Measurements from ENCODE around the gene NCS1.
A peak's percentile ranks its signal among the peaks of the same experiment; 100 is the strongest.

The NCS1 gene

DNA sequence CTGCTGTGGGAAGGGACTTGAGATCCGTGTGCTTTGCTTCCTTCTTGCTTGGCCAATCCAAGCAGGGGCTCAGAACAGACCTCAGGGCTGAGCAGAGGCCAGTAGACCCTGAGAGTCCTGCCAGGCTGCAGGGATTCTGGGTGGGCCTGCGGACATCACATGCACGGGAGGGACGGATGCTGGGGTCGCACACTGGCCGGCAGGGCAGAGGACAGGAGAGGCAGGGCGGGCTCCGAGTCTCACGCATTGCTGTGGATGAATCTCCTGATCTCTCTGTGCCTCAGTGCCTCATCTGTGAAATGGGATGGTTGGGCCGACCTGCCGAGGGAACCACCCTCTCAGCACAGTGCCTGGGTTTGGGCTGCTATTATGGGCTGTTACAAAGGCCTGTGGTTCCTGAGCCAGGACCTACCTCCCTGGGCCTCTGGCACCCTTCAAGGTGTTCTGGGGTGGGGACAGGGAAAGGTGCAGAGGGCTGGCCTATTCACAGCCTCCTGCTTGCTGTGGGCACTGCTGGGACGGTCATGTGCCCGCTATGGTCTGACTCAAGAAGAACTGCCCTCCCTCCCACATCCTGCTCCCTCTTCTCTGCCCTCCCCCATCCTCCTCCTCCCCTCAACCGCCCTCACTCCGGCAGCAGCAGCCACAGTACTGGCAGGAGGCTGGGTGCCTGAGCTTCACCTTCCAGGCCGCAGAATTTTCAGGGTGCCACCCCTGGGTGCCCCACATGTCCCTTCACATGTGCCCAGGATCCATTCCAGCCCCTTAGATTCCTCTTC lies 43.3 kb downstream of the NCS1 start:
- DNase-seq: no peak

DNA sequence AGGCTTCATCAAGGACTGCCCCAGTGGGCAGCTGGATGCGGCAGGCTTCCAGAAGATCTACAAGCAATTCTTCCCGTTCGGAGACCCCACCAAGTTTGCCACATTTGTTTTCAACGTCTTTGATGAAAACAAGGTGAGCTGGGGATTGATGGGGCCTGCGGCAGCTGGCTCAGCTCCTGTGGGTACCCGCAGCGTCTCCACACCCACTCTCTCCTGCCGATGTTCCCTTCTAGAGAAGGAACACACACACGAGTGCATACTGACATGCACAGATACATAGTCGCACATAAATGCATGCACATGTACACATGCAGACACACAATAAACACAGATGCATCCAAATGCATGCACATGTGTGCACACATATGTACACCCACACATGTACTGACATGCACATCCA lies 45.6 kb downstream of the NCS1 start:
- DNase-seq: no peak

DNA sequence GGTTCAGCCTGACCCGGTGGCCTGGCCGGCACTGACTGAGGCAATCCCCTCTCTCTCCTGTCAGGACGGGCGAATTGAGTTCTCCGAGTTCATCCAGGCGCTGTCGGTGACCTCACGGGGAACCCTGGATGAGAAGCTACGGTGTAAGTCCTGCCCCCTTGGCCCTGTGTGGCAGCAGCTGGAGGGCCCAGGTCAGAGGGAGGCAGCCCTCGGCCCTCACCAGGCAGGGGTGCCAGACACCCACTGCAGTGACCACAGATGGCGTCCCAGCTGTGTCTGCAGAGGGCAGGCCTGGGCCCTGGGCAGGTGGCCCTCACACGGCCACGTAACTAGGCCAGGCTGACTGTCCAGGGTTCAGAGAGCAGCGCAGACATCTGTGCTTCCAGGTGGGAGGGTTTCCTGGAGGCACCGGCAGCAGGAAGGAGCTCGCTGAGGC lies 47.5 kb downstream of the NCS1 start:
- no peak for DNase-seq

DNA sequence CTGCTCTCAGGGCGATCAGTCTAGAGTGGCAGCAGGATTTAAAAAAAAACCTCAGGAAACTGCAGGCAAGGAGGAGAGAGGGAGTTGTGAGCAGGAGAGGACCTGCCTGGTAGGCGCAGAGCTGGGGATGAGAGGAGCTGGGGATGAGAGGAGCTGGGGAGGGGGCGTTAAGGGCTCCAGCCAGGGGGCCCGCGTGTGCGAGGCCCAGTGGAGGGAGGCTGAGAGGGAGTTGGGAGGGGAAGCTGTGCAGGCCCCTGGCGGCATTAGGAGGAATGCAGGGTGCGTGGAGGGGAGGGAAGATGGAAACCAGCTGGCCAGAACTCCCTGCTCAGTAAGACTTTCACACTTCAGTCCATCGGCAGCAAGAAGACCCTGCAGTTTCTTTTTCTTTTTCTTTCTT lies 48.1 kb downstream of the NCS1 start:
- no peak for DNase-seq

DNA sequence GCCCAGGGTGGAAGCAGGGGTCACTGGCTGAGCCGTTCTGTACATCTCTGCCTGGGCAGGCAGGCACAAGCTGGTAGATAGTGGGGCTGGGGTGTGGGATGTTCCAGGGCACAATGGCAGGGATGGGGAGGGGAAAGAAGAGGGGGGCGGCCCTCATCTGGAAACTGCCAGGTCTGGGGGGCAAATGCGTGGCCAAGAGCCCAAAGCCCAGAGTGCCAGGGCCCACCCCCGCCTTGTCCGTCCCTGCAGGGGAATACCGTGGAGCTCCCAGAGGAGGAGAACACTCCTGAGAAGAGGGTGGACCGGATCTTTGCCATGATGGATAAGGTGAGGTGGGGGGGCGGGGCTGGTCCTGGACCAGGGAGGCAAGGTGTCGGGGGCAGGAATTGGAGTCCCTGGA lies 50.6 kb downstream of the NCS1 start:
- no peak for DNase-seq

DNA sequence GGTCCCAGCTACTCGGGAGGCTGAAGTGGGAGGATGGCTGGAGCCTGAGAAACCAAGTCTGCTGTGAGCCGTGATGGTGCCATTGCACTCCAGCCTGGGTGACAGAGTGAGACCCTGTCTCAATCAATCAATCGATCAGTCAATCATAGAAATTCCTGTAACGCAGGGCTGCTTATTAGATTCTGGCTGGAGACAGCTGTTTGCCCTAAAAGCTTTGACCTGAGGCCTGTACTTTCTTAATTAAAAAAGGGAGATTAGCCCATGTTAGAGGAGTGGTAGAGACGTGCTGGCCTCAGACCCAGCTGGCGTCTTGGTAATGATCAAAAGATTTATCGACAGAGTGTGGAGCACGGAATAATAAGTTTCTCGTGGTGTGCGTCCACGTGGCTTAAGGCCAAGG lies 52.9 kb downstream of the NCS1 start:
- no peak for DNase-seq

DNA sequence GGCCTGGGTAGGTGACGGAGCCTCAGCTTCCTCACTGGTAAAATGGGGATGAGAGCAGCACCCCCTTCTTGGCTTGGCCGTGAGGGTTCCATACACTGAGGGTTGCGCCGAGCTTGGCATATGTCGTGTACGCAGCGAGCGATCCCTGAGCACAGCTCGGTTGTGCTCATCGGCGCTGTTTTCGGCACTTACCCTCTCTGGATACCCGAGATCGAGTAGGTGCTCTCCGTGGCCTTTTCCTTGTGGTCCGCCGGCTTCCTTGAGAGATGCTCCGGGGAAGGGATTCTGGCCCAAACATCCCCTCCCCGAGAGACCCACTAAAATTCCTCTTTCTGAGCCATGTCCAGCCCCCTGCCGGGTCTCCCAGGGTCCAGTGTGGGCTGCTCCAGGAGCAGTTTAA lies 53.4 kb downstream of the NCS1 start:
- DNase-seq: no peak

DNA sequence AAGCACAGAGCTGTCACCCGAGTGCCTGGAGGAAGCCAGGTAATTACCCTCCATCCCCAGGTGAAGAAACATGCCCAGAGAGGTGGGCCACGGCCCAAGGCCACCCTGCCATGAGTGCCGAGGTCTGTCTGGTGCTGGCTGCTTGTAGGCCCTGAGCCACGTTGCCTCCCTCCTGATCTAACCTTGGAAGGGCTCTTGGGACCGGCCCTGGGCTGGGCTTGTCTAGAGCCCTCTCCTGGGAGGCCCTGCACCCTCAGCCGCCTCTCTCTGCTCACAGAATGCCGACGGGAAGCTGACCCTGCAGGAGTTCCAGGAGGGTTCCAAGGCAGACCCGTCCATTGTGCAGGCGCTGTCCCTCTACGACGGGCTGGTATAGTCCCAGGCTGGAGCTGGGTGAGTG lies 53.9 kb downstream of the NCS1 start:
- no peak for DNase-seq

DNA sequence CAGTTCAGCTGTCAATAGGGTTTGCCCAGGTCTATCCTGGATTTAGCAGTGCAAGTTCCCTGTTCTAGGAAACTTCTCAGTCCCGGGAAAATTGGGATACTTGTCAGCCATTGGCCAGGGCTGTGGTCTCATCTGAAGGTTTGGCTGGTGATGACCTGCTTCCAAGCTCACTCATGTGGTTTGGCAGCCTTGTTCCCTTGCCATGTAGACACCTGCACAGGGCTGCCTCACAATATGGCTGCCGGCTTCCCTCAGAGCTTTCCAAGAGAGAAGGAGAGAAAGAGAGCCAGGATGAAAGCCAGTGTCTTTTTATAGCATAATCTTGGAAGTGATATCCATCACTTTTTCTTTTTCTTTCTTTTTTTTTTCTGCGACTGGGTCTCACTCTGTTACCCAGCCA lies 55.6 kb downstream of the NCS1 start:
- no peak for DNase-seq

DNA sequence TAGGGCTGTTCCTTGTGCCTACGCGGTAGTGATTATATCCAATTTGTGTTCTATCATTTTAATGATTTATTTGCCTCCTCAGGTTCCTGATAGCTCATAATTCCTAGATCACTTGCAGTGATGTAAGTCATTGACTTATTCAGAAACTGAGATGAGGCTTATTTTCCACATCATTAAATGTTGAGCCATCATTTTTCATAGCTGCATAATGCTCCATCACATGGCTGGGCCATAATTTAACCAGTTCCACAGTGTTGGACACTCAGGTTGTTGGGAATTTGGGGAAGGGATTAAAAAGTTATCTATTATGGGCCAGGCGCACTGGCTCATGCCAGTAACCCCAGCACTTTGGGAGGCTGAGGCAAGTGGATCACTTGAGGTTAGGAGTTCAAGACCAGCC lies 57.6 kb downstream of the NCS1 start:
- no peak for DNase-seq

DNA sequence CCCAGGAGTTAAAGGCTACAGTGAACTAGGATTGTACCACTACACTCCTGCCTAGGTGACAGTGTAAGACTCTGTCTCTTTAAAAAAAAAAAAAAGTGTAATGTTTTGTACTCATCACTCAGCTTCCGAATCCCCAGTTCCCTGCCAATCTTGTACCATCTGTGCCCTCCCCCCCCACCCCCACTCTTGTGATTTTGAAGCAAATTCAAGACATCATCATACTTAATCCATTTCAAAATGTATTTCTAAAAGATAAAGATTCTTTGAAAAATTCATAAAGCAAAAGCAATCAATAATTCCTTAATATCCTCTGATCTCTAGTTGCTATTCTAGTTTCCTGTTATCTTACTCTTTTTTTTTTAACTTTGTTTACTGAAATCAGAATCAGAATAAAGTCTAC lies 58.4 kb downstream of the NCS1 start:
- no peak for DNase-seq

DNA sequence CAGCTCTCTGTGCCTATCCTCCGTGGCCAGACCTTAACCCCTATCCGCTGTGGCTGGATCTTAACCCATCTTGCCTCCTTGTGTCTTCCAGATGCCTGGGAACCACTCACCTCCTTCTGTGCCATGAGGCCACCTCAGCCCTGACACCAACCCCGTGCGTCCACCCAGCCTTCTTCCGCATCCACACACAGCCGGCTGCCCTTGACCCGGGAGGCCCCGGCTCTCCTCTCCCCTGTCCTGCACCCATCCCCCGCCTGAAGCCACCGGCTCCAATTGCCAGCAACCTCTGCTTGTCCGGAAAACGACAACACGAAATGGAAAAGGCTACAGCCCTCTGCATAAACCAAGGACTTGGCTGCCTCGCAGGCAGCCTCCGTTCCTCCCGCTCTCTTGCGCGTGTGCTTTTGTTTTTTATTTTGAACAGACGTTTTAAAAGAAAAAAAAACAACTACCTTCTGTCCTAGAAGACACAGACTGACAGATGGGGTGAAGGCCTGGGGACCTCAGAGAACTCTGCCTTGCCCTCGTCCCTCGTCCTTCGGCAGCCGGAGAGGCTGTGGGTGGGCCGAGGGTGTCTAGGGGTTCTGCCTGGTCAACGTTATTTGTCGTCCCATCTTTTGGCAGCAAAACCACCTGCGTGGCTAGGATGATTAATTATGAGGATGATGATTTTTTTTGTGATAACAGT lies 60.8 kb downstream of the NCS1 start:
- no peak for DNase-seq

DNA sequence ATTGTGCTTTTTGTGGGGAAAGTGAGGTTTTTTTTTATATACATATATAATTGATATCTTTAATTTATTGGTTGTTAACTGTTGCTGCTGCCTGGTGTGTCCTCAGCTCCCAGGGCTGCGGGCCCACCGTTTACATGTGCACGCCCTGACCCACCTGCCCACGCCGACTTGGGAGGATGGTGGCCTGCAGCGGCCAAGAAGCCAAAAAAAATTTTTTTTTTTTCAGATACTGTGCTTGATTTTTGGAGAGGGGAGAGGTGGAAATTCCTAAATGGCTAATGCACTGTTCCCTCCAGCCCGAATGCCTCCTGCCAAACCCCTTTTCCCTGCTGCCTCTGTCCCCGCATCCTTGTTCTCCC lies 61.4 kb downstream of the NCS1 start:
- no peak for DNase-seq

DNA sequence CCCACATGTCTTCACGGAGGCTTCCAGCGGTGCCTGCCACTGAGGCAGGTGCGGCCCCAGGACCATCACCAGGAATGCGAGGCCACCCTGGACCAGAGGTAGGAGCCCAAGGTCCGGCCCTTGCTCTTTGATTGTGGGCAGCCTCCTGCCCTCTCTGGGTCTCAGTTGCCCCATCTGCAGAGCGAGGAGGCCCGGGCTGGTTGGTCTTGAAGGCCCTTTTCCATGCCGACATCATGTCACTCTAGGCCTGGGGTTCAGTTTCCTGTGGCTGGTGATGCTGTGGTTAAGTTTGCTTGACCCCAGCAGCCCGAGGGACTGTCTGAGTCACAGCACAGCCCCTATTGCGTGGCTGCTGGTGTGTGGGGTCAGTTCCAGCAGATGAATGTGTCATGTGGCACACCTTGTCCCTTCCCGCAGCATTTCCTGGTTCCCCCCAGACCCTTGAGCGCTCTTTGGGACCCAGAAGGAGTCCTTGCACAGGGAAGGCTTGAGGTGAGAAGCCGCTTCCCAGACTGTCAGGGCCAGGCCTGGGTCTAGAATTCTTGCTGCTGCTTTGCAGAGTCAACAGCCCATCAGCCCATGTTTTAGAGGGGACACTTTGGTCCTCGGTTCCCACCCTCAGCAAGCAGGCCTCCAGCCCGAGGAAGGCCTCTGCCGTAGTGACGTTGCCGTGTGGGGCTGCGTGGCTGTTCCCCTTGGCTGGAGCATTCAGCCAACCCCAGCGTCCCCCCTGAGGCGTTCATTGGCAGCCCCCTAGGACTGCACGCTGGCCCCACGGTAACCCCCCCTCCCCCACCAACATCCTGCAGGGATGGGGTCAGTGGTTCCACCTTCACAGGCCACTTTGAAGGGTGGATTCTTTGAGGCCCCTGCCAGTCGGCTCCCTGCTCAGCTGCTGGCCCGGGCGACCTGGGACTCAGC lies 62.4 kb downstream of the NCS1 start:
- DNase-seq: no peak

DNA sequence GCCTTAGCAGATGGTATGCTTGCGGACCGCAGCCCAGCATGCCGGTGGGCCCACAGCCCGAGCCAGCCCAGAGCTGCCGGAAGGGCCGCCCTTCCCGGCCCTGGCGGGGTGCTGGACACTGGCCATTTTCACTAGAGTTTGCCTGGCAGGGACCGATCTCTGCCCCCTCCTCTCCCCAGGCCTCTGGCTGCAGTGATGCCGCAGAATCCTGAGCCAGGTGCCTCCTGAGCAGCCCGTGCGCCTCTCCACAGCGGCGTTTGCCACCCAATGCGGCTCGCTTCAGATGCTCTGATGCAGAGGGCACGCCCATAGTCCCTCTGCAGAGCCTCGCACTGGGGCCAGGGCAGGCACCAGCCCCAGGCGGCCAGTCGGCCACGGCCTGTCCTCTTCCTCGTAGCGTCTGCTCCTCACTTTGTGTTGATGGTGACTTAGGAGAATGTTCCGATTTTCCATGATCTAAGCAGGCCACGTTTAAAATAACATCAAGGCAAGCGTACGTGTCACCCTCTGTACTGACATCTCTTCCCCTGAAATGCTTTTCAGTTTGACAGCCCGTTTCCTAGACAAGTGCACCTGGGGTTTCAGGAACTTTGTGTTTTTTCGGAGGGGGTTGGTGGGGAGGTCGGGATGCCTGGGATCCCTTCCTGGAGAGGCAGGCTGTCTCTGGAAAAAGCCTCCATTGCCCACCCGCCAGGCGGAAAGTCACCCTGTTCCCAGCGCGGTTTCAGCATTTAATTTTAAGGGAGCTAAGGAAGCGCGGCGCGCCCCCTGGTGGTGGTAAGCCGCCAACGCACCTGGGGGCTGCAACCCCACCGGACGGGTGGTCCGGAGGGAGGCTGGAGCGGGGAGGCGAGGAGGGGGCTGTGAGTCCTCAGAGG lies 63.6 kb downstream of the NCS1 start:
- peak; percentile 57 for DNase-seq

DNA sequence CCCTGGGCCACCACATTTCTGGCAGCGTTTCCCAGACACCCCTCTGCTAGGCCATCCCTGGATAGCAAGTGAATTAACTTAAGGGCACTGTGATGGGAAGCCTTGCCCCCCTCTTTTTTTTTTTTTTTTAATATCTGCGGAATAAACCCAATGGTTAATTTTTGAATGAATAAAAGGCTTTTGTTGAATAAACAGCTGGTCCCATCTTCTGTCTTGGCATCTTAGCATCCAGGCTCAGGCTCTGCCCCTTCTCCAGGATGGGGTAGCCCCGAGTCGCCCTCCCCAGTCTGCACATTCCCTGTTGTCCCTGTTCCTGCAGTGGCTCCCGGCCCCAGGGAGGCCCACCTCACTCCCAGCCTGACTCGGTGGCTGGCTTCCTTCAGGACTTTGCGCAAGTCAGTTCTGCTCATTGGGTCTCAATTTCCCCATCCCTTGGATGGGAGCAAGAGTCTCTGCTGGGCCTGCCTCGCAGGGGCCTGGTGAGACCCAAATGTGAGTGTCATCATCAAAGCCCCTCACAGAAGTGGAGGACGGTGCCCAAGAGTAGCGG lies 64.3 kb downstream of the NCS1 start:
- no peak for DNase-seq

DNA sequence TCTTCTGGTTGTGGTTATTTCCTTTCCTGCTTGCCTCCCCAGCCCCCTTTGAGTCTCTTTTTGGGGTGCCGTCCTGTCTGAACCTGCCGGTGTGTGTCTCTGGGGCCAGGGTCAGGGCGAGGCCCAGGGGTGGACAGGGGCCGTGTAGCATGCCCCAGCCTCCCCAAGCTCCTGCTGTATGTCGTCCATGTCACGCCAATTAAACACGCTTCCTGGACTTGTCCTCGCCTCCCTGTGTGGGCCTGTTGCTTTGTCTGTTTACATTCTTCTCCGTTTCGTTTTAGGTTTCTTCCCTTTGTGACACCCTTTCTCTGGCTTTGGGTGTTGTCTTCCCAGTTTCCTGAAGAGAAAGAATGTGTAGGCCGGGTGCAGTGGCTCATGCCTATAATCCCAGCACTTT lies 64.9 kb downstream of the NCS1 start:
- DNase-seq: no peak

DNA sequence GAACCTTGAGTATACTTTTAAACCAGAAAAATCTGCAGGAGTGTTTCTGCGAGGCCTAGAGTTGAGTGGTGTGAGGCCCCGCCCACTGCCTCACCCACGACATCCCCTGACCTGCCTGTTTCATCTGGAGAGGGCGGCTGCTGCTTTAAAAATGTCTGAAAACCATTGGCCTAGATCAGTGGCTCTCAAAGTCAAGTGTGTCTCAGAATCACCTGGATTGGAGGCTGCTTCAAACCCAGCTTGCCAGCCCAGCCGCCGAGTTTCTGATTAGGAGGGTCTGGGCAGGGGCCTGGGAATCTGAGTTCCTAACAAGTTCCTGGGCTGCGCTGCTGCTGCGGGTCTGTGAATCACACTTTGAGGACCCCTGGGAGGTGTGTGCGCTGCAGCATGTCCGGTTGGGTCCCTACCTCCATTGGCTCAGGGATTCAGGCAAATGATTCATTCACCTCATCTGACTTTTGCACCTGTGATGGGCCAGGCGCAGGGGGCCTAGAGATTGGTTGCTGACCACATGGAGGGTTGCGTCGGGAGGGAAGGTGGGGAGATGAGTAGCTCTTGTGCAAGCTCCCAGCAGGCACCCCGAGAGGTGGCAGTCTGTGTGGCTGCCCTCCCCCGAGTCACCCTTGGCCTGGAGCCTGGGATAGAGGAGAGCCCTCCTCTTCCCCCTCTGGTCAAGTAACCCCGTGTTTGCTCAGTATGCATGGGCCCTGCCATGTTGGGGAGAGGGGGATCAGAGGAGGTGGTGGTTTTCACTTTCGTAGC lies 65.7 kb downstream of the NCS1 start:
- no peak for DNase-seq

DNA sequence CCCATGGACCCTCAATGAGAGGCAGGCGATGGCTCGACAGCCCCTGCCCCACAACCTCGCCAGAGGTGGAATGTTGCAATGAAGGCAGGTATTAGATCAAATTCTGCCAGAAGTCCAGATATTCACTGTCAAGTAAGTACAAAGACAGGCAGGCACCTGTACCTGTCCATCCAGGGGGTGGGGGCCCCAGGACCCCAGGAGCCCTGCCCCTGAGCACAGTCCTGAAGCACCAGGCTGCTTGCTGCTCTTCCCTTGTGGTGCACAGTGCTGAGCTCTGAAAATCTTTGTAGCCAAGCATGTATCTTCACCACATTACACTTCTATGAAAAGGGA lies 67.1 kb downstream of the NCS1 start:
- DNase-seq: no peak

DNA sequence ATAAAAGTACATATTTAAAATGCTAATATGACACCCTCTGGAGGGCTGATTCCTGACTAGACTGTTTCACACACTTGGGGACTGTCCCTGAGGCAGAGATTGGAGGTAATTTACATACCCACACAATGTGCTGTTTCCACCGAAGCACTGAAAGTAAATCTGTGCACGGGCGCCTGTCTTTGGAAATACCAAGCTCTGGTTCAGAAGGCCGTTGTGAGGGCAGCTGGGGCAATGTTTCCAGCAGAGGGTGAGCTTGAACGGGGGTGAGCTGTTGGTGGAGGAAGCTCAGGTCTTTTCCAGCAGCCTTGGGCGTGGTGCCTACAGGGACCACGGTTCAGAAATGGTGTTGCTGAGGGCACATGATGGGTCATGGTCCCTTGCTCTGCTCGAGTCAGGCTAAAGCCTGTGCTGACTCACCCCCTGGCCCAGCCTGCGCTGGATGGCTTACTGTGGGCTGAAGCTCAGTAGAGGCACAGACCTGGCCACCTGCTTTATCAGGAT lies 67.6 kb downstream of the NCS1 start:
- peak; percentile 65 for DNase-seq

DNA sequence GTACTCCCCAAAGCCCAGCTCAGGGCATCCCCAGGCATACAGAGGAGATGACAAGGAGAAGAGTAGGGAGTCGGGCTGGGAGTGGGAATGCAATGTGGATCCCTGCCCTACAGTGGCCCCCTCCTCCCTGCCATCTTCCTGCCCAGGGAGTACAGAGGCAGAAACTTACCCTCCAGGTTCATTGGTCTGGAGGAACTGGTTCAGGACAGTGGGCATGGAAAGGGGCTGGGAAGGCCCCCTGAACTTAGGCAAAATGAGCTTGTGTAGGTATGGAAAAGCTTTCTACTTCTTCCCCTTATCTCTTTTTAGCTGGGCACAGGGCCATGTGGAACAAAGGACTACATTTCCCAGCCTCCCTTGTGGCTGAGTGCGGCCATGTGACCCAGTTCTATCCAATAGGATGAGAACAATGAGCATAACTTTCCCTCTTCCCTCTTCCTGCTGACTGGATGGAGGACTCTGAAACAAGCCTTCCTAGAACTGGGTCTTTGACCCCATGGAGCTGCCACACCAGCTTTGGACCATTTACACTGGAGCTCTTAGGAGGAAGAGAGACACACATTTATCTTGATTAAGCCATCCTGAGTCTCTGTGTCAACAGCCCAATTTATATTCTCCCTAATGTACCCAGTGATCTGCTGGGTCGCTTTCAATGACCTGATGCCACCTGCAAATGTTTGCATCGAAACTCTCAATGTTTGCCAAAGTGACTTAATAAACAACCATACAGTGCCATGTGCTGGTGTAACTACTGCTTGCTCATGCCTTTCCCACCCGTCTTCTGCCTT lies 68.4 kb downstream of the NCS1 start:
- peak; percentile 38 for DNase-seq

Measured in stimulated activated CD4-positive, alpha-beta T cell treated with anti-CD3 and anti-CD28 coated beads, Interleukin-1b, Interleukin-23, amount 100 ng/mL, for 48 hours (primary cell).